SH-SY5Y (cell line): Measurements from ENCODE around the gene UBIAD1.

Source experiments
- GATA2 ChIP-seq: IDR thresholded peaks from 2 replicates; pipeline ENCODE4 v1.6.1; 2011; ENCODE audit warnings: mild to moderate bottlenecking, low read depth, low read length
- GATA3 ChIP-seq: IDR thresholded peaks from 2 replicates; pipeline ENCODE4 v1.6.1; 2011; ENCODE audit warnings: low read depth, mild to moderate bottlenecking, low read length, moderate library complexity

UBIAD1 gene

GRCh38 chr1:11262171-11263049, 10.6 kb upstream of the UBIAD1 start, which contains the start of gene MTOR:
Gene MTOR (minus strand): TSS chr1:11262551. CDS start chr1:11259409, 3,142 bp downstream.
- TF ChIP-seq GATA2: peak; percentile 76
- TF ChIP-seq GATA3: no peak

GRCh38 chr1:11266268-11267074, 6.5 kb upstream of the UBIAD1 start:
- TF ChIP-seq GATA2 (no peak), GATA3 (no peak)

GRCh38 chr1:11272544-11272831, 510 bp upstream of the UBIAD1 start:
- no peak for TF ChIP-seq GATA2
- TF ChIP-seq GATA3: no peak

- TF ChIP-seq GATA3 (no peak), GATA2 (no peak)
Observed at GRCh38 chr1:11273595-11274234, 717 bp downstream of the UBIAD1 start.

- TF ChIP-seq GATA2: no peak
- no peak for TF ChIP-seq GATA3
Observed at GRCh38 chr1:11279152-11279551, 6.2 kb downstream of the UBIAD1 start.

- TF ChIP-seq GATA2 (no peak), GATA3 (no peak)
Observed at GRCh38 chr1:11279630-11280029, 6.6 kb downstream of the UBIAD1 start.

GRCh38 chr1:11280719-11281376, 7.8 kb downstream of the UBIAD1 start:
- TF ChIP-seq GATA2 (no peak), GATA3 (no peak)

GRCh38 chr1:11281518-11282331, 8.7 kb downstream of the UBIAD1 start:
- no peak for TF ChIP-seq GATA3
- TF ChIP-seq GATA2: no peak

- no peak for TF ChIP-seq GATA3
- no peak for TF ChIP-seq GATA2
Observed at GRCh38 chr1:11283151-11283550, 10.2 kb downstream of the UBIAD1 start.

- TF ChIP-seq GATA2 (no peak), GATA3 (no peak)
Observed at GRCh38 chr1:11284784-11285183, 11.8 kb downstream of the UBIAD1 start.

GRCh38 chr1:11285883-11286734, 13.1 kb downstream of the UBIAD1 start:
- no peak for TF ChIP-seq GATA3
- TF ChIP-seq GATA2: no peak

- TF ChIP-seq GATA3: no peak
- no peak for TF ChIP-seq GATA2
Observed at GRCh38 chr1:11286735-11287410, 13.9 kb downstream of the UBIAD1 start.

GRCh38 chr1:11289064-11289463, 16.1 kb downstream of the UBIAD1 start:
- TF ChIP-seq GATA3 (no peak), GATA2 (no peak)
